ENCODE results near the gene RIC3.
"Not testable (repeated sequence)": the region's sequence is repeated elsewhere in the genome, so short reads cannot be mapped to it uniquely, and the experiment has no call there.

Gene RIC3

GRCh38 chr11:8167796-8168195 lies 1.0 kb downstream of the RIC3 start:
- no peak for DNase-seq (ENCODE audit: low spot score)
- no peak for TF ChIP-seq CTCF (IDR thresholded peaks at IDR 0.05)
- Histone ChIP-seq H3K27ac (no peak overlapping the region), H3K4me3 (peak overlapping the region; percentile 76)

- no peak for TF ChIP-seq CTCF (IDR thresholded peaks at IDR 0.05)
- Histone ChIP-seq H3K27ac (no peak overlapping the region), H3K4me3 (no peak overlapping the region)
- DNase-seq (ENCODE audit: low spot score): no peak
Measured at GRCh38 chr11:8164746-8165145, 4.1 kb downstream of the RIC3 start.

GRCh38 chr11:8161627-8162304 lies 7.1 kb downstream of the RIC3 start:
- not testable (repeated sequence) for H3K4me3 ChIP-seq; DNase-seq (ENCODE audit: low spot score); H3K27ac ChIP-seq

DNA sequence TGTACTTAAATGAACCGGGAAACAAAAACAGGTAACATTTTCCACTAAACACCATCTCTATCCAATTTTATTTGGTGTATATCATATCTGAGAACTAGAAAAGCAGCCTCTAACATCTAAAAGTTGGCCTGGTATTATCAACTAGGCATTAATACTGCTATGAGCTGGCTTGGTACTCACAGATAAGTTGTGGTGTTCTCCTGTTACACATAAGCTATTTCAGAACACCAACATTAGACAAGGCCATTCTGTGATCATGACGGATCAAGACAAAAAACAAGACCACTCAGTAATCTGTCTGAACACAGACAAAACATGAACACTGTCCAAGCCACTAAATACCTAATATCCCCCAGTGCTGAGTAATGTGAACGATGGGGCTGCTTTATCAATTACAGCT lies 11.9 kb downstream of the RIC3 start:
- DNase-seq (ENCODE audit: low spot score): no peak
- no peak overlapping the region for H3K27ac ChIP-seq
- no peak overlapping the region for H3K4me3 ChIP-seq
- no peak for TF ChIP-seq CTCF (IDR thresholded peaks at IDR 0.05)

- DNase-seq (ENCODE audit: low spot score): no peak
- no peak overlapping the region for H3K4me3 ChIP-seq
- no peak for TF ChIP-seq CTCF (IDR thresholded peaks at IDR 0.05)
- H3K27ac ChIP-seq: no peak overlapping the region
Measured at GRCh38 chr11:8149726-8150125, 19.1 kb downstream of the RIC3 start.

DNA sequence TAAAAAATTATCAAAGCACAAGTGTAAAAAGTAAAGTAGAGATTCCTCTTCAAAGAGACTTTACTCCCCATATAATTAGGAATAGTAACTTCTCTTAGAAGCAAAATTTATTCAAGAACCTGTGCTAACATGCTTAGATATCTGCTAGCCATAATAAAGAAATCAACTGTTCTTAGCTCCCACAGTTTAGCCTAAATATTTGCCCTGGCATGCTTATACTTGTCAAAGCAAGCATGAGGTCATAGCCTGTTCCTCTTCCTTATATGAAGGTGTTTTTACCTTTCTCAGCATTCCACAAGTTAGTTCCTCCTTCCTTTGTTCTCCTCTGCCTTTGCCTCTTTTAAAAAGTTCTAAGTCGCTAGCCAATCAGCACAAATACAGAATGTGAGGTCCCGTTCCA lies 30.3 kb downstream of the RIC3 start:
- no peak for DNase-seq (ENCODE audit: low spot score)
- Histone ChIP-seq H3K27ac (no peak overlapping the region), H3K4me3 (no peak overlapping the region)
- no peak for TF ChIP-seq CTCF (IDR thresholded peaks at IDR 0.05)

- no peak for TF ChIP-seq CTCF (IDR thresholded peaks at IDR 0.05)
- Histone ChIP-seq H3K4me3 (no peak overlapping the region), H3K27ac (no peak overlapping the region)
- no peak for DNase-seq (ENCODE audit: low spot score)
Measured at GRCh38 chr11:8127447-8127846, 41.4 kb downstream of the RIC3 start.

All from coronary artery (tissue), 2 donors.